ENCODE measurements around the gene SCML2.

The SCML2 gene

DNA sequence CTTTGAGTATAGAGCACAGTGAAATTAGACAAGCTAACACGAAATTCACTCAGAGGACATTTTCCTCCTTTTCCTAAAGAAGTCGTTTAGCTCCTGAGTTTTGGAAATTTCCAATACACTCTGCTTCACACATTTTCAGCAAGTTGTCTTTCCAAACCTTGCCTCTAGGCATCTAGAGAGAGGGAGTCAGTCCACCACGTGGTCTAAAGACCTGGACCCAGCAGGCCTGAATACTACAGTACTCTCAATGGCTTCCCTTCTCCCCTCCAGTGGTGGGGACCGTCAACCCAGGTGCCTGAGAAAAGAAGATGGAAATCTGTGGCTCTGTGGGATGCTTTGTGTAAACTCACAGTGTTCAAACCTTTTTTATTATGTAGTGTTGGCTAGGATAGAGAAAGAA is 13.9 kb upstream of the SCML2 start:
- DNase-seq (ENCODE audit: extremely low read depth, low read depth) = no peak
- TF ChIP-seq, protein P1, sequence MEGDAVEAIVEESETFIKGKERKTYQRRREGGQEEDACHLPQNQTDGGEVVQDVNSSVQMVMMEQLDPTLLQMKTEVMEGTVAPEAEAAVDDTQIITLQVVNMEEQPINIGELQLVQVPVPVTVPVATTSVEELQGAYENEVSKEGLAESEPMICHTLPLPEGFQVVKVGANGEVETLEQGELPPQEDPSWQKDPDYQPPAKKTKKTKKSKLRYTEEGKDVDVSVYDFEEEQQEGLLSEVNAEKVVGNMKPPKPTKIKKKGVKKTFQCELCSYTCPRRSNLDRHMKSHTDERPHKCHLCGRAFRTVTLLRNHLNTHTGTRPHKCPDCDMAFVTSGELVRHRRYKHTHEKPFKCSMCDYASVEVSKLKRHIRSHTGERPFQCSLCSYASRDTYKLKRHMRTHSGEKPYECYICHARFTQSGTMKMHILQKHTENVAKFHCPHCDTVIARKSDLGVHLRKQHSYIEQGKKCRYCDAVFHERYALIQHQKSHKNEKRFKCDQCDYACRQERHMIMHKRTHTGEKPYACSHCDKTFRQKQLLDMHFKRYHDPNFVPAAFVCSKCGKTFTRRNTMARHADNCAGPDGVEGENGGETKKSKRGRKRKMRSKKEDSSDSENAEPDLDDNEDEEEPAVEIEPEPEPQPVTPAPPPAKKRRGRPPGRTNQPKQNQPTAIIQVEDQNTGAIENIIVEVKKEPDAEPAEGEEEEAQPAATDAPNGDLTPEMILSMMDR (IDR thresholded peaks at IDR 0.05; ENCODE audit: low read depth, low read length) = no peak

DNA sequence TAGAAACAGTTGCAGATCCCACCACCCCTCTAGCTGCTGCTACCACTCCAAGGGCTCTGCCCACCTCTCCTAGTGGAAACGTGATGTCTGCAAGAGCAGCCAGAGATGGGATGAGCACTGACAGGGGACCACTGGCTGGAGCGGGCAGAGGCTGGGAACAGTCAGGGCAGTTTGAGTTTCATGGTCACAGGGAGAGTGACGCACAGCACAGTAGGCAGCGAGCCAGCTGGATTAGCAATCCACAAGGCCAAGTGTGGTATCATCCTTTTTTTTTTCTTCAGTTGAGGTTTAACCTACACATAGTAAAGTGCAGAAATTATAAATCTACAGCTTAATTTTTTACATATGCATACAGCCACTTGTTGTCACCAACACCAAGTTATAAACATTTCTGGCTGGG is 6.4 kb upstream of the SCML2 start:
- no peak for DNase-seq (ENCODE audit: extremely low read depth, low read depth)
- TF ChIP-seq, protein P1 (IDR thresholded peaks at IDR 0.05; ENCODE audit: low read depth, low read length) = no peak

DNA sequence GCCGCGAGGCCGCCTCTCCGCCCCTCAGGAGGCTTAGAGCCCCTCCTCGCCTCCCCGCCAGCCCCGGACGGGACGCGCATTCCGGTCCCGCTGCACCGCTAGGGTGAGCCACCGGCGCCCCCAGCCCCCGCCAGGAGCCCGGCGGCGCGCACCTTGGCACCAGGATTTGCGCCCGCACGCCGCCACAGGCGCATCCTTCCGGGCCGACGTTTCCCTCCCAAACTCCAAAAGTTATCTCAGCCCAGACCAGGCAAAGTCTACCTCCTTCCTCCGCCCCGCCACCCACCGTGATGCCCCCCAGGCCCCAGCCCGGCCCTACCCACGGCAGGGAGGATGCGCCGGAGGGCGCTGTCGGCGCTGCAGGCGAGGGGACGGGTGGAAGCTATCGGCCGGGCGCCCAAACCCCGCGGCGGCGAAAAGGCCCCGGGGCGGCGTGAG is 538 bp downstream of the SCML2 start:
- TF ChIP-seq, protein P1 (IDR thresholded peaks at IDR 0.05; ENCODE audit: low read depth, low read length) = no peak; the same call in 1 of the 2 replicates
- DNase-seq (ENCODE audit: extremely low read depth, low read depth) = no peak

DNA sequence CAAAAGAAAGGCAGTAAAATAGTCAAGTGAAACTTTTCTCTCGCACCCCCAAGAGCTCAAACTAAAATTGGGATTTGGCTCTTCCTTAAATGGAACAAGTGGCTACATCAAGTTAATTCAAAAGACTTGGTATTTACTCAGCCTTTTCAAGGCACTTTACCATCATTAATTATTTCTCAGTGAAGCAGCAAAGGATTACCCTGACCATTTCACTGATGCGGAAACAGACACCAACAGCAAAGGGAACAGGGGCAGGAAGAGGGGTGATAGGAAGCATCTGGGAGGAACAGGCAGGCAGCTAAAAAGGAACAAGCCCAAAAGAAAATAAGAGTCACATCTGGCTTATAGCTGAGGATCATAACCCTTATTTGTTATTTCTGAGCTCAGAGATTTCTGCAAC is 2.7 kb downstream of the SCML2 start:
- DNase-seq (ENCODE audit: extremely low read depth, low read depth) = no peak
- TF ChIP-seq, protein P1 (IDR thresholded peaks at IDR 0.05; ENCODE audit: low read depth, low read length) = no peak

DNA sequence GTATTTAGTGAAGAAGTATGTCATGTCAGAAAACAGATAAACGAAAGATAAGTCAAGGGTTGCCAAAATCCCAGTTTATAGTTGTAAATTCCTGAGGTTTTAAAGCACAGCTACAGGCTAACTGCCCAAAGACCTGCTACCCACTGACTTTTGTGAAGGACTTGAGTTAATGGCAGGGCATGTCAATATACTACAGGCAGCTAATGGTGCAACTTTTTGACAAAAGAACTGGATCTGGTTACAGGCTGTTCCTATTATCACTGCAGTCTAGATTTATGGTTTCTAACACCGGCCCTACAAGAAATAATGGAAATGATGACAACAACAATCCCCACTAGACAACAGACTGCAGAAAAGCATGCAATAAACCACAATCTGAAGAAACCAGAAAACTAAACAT is 6.4 kb downstream of the SCML2 start:
- TF ChIP-seq, protein P1 (IDR thresholded peaks at IDR 0.05; ENCODE audit: low read depth, low read length) = no peak
- no peak for DNase-seq (ENCODE audit: extremely low read depth, low read depth)

DNA sequence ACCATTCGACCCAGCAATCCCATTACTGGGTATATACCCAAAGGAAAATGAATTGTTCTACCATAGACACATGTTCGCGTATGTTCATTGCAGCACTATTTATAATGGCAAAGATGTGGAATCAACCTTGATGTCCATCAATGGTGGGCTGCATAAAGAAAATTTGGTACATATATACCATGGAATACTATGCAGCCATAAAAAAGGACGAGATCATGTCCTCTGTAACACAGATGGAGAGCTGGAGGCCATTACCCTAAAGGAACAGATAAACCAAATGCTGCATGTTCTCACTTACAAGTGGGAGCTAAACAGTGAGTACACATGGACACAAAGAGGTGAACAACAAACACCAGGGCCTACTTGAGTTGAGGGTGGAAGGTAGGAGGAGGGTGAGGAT is 45.1 kb downstream of the SCML2 start:
- TF ChIP-seq, protein P1 (IDR thresholded peaks at IDR 0.05; ENCODE audit: low read depth, low read length) = no peak
- DNase-seq (ENCODE audit: extremely low read depth, low read depth) = no peak

DNA sequence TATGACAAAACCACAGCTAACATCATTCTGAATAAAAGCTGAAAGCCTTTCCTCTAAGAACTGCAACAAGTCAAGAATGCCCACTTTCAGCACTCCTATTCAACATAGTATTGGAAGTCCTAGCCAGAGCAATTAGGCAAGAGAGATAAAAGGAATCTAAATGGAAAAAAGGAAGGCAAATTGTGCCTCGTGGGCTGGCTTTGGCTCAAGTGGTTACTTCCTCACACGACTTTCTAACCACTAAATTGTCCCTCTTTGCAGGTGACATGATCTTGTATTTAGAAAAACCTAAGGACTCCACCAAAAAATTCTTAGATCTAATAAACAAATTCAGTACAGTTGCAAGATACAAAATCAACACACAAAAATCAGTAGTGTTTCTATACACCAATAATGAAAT is 57.2 kb downstream of the SCML2 start:
- TF ChIP-seq, protein P1 (IDR thresholded peaks at IDR 0.05; ENCODE audit: low read depth, low read length) = no peak
- no peak for DNase-seq (ENCODE audit: extremely low read depth, low read depth)
